HG03066 (cell line): ENCODE measurements around the gene COX6A1.
A peak's percentile ranks its signal among the peaks of the same experiment; 100 is the strongest.
"Not testable (repeated sequence)": the region's sequence is repeated elsewhere in the genome, so short reads cannot be mapped to it uniquely, and the experiment has no call there.

Experiments used
- ATAC-seq: cut with Tn5 transposase; IDR thresholded peaks from one replicate; pipeline ENCODE4 v1.9.1; 2021; ENCODE audit warnings: low read depth; ENCODE audit not compliant: unreplicated experiment

The COX6A1 gene

GRCh38 chr12:120466560-120467315 lies 28.8 kb downstream of the COX6A1 start:
- ATAC-seq: no peak

- ATAC-seq: no peak
Observed at GRCh38 chr12:120467439-120467838, 29.5 kb downstream of the COX6A1 start.

- ATAC-seq: no peak
Observed at GRCh38 chr12:120468325-120468820, 30.5 kb downstream of the COX6A1 start.

- peak; percentile 30 for ATAC-seq
Observed at GRCh38 chr12:120468821-120469449, 31.0 kb downstream of the COX6A1 start.

- peak; percentile 80 for ATAC-seq
Observed at GRCh38 chr12:120469450-120470149, 31.7 kb downstream of the COX6A1 start, which contains the start of gene SRSF9. Gene SRSF9 (minus strand): TSS chr12:120469748. CDS start chr12:120469609, 139 bp downstream.

- peak; percentile 8 for ATAC-seq
Observed at GRCh38 chr12:120470150-120470784, 32.4 kb downstream of the COX6A1 start.

GRCh38 chr12:120472521-120472920 lies 34.6 kb downstream of the COX6A1 start:
- ATAC-seq: no peak

GRCh38 chr12:120473807-120474615 lies 36.1 kb downstream of the COX6A1 start:
- ATAC-seq: no peak

GRCh38 chr12:120474616-120474960 lies 36.7 kb downstream of the COX6A1 start:
- ATAC-seq: no peak

GRCh38 chr12:120475643-120476042 lies 37.7 kb downstream of the COX6A1 start:
- no peak for ATAC-seq

GRCh38 chr12:120479458-120479857 lies 41.5 kb downstream of the COX6A1 start:
- ATAC-seq: no peak

- no peak for ATAC-seq
Observed at GRCh38 chr12:120480211-120480610, 42.3 kb downstream of the COX6A1 start.

GRCh38 chr12:120481022-120481767 lies 43.3 kb downstream of the COX6A1 start:
- ATAC-seq: no peak

GRCh38 chr12:120483621-120484020 lies 45.7 kb downstream of the COX6A1 start:
- no peak for ATAC-seq

- ATAC-seq: no peak
Observed at GRCh38 chr12:120485961-120486881, 48.3 kb downstream of the COX6A1 start.

- not testable (repeated sequence) for ATAC-seq
Observed at GRCh38 chr12:120487552-120487951, 49.6 kb downstream of the COX6A1 start.

GRCh38 chr12:120488057-120488640 lies 50.2 kb downstream of the COX6A1 start:
- ATAC-seq: no peak

- ATAC-seq: no peak
Observed at GRCh38 chr12:120489018-120489417, 51.1 kb downstream of the COX6A1 start.
